ENCODE data around the gene NR2C2.

Gene NR2C2

GRCh38 chr3:14957153-14957552 lies 9.8 kb downstream of the NR2C2 start:
- no peak overlapping the region for H3K4me3 ChIP-seq (IDR thresholded peaks at IDR 0.05; ENCODE audit: insufficient read depth, low read depth, low read length)
- H3K4me2 ChIP-seq: no peak overlapping the region
- no peak overlapping the region for H3K9ac ChIP-seq
- H3K4me1 ChIP-seq (ENCODE audit: low read depth, poor library complexity, severe bottlenecking): peaks cover 13% of the 10 kb centered on the region
- H2AFZ ChIP-seq (ENCODE audit: low read depth): no peak overlapping the region
- peaks cover 4% of the 10 kb centered on the region; the same call in 1 of the 2 replicates for H3K79me2 ChIP-seq (ENCODE audit: insufficient read depth, low read depth)
- no peak overlapping the region for H3K27ac ChIP-seq
- H3K27me3 ChIP-seq (ENCODE audit: insufficient read depth, low read depth): no peaks in the 10 kb centered on the region
- H4K20me1 ChIP-seq (ENCODE audit: insufficient read depth): no peaks in the 10 kb centered on the region
- no peaks in the 10 kb centered on the region for H3K36me3 ChIP-seq (ENCODE audit: insufficient read depth)
- no peak for TF ChIP-seq CTCF (conservative IDR thresholded peaks at IDR 0.05; ENCODE audit: low read depth, low read length)

DNA sequence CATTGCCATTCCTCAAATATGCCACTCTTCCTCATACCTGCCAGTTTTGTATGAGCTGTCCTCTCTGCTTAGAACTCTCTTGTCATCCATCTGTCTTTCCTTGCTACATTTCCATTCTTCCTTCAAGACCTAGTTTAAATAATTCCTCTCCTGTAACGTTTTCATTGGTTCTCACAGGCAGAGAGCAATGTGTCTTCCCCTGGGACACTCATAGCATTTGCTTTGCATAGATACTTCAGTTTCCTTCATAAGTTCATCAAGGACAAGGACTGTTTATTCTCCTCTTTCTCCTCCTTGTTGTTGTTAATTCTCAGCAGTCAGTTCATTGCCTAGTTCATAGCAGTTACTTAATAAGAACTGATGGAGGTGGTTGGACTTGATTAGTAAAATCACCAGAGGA lies 10.5 kb downstream of the NR2C2 start:
- Histone ChIP-seq H3K27ac (no peak overlapping the region), H3K4me3 (IDR thresholded peaks at IDR 0.05; ENCODE audit: insufficient read depth, low read depth, low read length) (no peak overlapping the region), H3K36me3 (ENCODE audit: insufficient read depth) (no peaks in the 10 kb centered on the region), H3K9ac (no peak overlapping the region), H3K79me2 (ENCODE audit: insufficient read depth, low read depth) (peaks cover 3% of the 10 kb centered on the region; the same call in 1 of the 2 replicates), H3K4me2 (no peak overlapping the region), H4K20me1 (ENCODE audit: insufficient read depth) (no peaks in the 10 kb centered on the region), H2AFZ (ENCODE audit: low read depth) (no peak overlapping the region), H3K4me1 (ENCODE audit: low read depth, poor library complexity, severe bottlenecking) (peaks cover 13% of the 10 kb centered on the region), H3K27me3 (ENCODE audit: insufficient read depth, low read depth) (no peaks in the 10 kb centered on the region)
- TF ChIP-seq CTCF (conservative IDR thresholded peaks at IDR 0.05; ENCODE audit: low read depth, low read length): no peak

GRCh38 chr3:14959359-14959943 lies 12.1 kb downstream of the NR2C2 start:
- Histone ChIP-seq H4K20me1 (ENCODE audit: insufficient read depth) (no peaks in the 10 kb centered on the region), H3K4me3 (IDR thresholded peaks at IDR 0.05; ENCODE audit: insufficient read depth, low read depth, low read length) (no peak overlapping the region), H3K9ac (no peak overlapping the region; the same call in 1 of the 2 replicates), H3K4me2 (peak overlapping the region; percentile 33), H3K4me1 (ENCODE audit: low read depth, poor library complexity, severe bottlenecking) (peaks cover 13% of the 10 kb centered on the region), H2AFZ (ENCODE audit: low read depth) (no peak overlapping the region), H3K27me3 (ENCODE audit: insufficient read depth, low read depth) (no peaks in the 10 kb centered on the region), H3K36me3 (ENCODE audit: insufficient read depth) (no peaks in the 10 kb centered on the region), H3K79me2 (ENCODE audit: insufficient read depth, low read depth) (no peaks in the 10 kb centered on the region; the same call in 1 of the 2 replicates), H3K27ac (peak overlapping the region; percentile 29; the same call in 1 of the 2 replicates)
- TF ChIP-seq CTCF (conservative IDR thresholded peaks at IDR 0.05; ENCODE audit: low read depth, low read length): no peak

- Histone ChIP-seq H3K27me3 (ENCODE audit: insufficient read depth, low read depth) (no peaks in the 10 kb centered on the region), H3K79me2 (ENCODE audit: insufficient read depth, low read depth) (no peaks in the 10 kb centered on the region), H3K4me3 (IDR thresholded peaks at IDR 0.05; ENCODE audit: insufficient read depth, low read depth, low read length) (no peak overlapping the region), H3K9ac (no peak overlapping the region), H3K4me2 (no peak overlapping the region), H3K4me1 (ENCODE audit: low read depth, poor library complexity, severe bottlenecking) (peaks cover 13% of the 10 kb centered on the region), H3K36me3 (ENCODE audit: insufficient read depth) (no peaks in the 10 kb centered on the region), H3K27ac (no peak overlapping the region), H4K20me1 (ENCODE audit: insufficient read depth) (no peaks in the 10 kb centered on the region), H2AFZ (ENCODE audit: low read depth) (no peak overlapping the region)
- no peak for TF ChIP-seq CTCF (conservative IDR thresholded peaks at IDR 0.05; ENCODE audit: low read depth, low read length)
Observed at GRCh38 chr3:14962762-14963161, 15.4 kb downstream of the NR2C2 start.
